Measurements from ENCODE around the gene NQO2. TPM values are rescaled to one million over a fixed set of nuclear protein-coding genes. Genes with fewer than 3 reads are reported as not detected.
A peak's percentile ranks its signal among the peaks of the same experiment; 100 is the strongest.
"Not testable (repeated sequence)": the region's sequence is repeated elsewhere in the genome, so short reads cannot be mapped to it uniquely, and the experiment has no call there.

NQO2 gene
- total RNA-seq, 1 donor from 2014 or later: 29.0 TPM

DNA sequence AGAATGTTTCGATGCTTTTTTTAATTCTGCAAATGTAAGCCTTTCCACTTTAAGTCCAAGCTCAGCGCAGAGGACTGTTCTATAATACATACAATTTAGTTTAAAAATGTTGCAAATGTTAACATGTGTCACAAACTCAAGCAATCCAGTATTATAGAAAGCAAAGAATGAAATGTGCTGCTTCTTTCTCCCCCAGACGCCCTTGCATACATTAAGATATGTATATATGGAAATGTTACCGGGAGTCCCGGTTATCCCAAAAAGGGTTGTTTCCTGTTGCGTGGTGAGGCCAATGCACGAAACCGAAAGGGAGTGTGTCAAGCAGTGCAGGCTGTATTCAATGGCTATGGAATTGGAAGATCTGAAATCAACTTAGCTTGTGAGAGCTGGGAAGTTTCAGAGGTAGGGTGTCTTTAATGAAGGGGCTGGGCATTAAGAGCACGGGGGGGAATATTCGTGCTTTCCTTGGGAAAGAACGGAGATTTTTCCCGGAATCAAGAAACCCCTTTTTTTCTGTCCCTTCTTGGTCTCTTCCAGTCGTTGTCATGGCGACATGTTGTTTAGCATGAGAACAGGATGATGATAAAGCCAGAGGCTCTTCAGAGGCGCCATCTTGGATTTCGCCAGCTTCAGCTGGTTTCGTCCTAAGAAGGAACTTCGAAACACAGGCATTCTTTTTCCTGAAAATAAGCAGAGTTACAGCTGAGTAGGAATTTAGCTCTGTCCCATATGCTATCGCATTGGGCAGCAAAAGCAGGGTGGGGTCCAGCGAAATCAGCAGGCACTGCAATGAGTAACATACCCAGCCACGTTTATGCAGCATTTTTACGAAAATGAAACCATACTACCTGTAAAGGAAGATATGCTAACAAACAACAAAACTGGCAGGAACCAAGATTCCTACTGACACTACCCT, 10.1 kb upstream of the NQO2 start:
- peak; percentile 98 for DNase-seq (ENCODE audit: low read depth)

DNA sequence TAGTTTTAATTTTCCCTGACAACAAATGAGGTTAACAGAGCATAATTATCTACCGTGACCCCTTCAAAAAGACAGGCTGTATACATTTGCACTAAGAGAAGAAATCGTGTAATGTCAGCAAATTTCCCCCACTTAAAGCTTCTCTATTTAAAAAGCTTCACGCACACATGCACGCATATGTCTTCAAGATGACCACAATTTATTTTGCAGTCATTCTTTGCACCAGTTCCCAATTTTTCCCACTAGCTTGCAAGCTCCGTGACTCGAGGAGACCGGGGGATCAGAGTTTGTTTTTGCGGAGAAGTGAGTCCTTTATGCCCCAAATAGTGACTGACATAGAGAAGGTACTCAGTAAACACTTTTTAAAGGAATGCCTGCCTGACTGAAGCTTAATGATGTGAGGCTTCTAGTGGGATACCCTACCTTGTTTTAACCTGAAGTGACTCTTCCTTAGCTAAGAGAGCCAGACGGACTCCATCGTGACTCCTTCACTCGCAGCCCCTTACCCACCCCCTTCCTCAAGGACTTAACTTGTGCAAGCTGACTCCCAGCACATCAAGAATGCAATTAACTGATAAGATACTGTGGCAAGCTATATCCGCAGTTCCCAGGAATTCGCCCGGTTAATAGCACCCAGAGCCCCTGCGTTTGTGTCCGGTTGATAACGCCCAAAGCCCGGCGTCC, 9.3 kb upstream of the NQO2 start:
- peak; percentile 41 for DNase-seq (ENCODE audit: low read depth)

GRCh38 chr6:2990932-2991506, 8.7 kb upstream of the NQO2 start:
- DNase-seq (ENCODE audit: low read depth): no peak

DNA sequence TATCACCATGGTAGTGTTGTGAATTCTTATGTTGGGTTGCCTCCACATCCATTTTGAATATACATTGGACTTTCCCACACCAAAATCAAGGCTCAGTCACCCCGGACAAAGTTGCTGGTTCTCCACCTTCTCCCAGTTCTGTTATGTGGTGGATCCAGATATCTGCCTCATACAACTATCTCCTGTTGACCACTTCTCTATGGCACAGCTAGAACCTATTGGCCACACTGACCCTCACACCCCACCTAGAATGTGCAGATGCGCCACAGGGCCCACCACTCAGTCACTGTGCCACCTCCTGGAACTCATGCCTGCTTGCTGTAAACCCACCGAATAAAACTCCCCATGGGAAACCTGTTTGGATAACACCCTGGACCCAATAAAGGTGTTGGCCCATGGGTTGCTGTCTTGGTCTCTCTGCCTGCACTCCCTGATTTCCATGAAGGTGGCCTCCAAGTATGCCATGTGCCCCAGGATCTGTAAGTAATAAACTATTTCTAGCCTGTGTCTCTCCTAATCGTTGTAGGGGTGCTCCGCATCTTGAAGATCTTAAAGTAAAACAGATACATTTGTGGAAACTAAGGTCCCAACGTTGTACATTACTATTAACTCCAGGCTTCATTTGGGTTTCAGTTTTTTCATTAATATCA, 7.2 kb upstream of the NQO2 start:
- no peak for DNase-seq (ENCODE audit: low read depth)

DNA sequence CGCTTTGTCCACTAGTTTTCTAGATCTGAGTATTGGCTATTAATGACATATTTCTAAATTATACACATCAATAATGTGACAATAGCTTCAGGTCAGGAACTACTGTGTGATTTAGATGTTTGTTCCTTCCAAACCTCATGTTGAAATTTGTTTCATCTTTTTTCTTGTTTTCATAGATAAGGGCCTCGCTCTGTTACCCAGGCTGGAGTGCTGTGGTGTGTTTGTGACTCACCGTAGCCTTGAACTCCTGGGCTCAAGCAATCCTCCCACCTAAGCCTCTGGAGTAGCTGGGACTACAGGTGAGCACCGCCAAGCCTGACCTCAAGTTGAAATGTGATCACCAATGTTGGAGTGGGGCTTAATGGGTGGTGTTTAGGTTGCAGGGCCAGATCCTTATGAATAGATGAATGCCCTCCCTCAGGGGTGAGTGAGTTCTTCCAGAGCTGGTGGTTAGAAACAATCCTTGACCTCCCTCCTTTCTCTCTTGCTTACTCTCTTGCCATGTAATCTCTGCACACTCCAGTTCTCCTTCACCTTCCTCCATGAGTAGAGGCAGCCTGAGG, 5.9 kb upstream of the NQO2 start:
- no peak for DNase-seq (ENCODE audit: low read depth)

- not testable (repeated sequence) for DNase-seq (ENCODE audit: low read depth)
Measured at GRCh38 chr6:2998249-2998997, 1.3 kb upstream of the NQO2 start.

- peak; percentile 82 for DNase-seq (ENCODE audit: low read depth)
Measured at GRCh38 chr6:2998998-2999617, 586 bp upstream of the NQO2 start.

GRCh38 chr6:3001146-3001772, 1.6 kb downstream of the NQO2 start:
- no peak for DNase-seq (ENCODE audit: low read depth)

DNA sequence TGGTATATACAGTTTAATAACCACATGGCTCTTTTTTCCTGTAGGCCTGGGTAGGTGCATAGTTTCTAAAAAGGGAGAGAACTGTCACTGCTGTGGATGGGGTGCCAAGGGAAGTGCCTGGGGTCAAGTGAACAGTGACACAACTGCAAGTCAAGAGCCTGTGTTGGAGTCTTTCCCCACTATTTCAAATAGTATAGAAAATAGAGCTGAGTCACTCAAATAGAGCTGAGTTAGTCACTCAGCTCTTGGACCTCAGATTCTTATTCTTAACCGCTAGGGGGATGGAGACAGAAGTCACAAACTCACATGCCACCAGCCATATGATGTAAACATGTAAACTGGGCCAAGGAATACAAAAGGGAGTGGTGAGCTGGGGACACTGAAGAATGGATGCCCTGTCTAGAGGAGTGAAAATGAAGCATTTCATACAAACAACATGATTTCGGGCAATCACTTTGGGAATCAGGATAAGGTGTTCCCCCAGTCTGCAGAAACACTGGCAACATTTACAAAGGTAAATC, 2.1 kb downstream of the NQO2 start:
- peak; percentile 80 for DNase-seq (ENCODE audit: low read depth)

- DNase-seq (ENCODE audit: low read depth): not testable (repeated sequence)
Measured at GRCh38 chr6:3003226-3003625, 3.5 kb downstream of the NQO2 start.

DNA sequence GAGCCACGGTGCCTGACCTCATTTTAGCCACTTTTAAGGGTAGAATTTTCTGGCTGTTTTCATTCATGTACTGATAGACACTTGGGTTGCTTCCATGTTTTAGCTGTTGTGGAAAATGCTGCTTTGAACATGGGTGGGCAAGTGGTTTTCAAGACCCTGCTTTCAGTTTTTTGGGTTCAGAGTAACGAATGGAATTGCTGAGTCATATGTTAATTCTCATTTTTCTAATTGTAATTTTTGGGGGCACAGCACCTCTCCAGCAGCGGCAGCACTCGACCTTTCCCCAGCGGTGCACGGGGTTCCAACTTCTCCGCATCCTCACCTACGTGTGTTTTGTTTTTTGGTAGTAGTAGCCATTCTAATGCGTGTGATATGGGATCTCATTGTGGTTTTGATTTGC, 5.4 kb downstream of the NQO2 start:
- no peak for DNase-seq (ENCODE audit: low read depth)

DNA sequence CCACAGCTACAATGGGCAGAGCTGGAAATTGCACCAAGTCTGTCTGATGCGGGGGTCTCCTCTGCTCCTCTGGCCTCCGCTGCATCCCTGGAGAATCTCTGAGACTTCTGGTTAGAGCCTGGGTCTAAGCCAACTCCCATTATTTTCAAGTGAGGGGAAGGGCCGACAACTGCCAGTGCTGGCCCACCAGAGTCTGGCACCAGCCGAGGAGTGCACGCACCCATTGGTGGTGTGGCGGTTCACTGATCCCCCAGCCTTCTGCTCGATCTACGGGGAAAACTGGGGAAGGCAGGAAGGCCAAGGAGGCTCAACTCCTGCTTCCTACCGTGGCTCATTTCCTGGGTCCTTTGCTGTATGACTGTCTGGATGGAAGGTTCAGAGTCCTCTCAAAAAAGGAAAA, 6.2 kb downstream of the NQO2 start:
- no peak for DNase-seq (ENCODE audit: low read depth)

- no peak for DNase-seq (ENCODE audit: low read depth)
Measured at GRCh38 chr6:3006476-3006875, 6.8 kb downstream of the NQO2 start.

DNA sequence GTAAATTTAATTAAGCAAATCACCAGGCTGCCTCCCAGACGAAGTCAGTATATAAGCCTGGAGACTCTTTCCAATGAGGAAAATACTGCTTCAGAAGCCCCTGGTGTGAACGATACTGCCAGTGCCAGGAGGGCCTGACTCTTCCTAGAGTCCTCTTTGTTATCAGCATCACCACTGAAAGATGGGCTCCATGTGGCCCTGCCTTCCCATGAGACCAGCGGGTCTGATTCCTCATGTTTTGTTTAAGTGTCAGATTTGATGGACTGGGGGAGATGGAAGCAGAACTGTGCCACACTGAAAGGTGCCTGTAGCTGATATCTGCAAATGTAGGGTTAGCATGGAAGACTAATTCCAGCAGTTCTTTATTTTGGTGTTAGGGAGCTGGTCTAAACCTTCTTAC, 7.9 kb downstream of the NQO2 start:
- DNase-seq (ENCODE audit: low read depth): no peak

DNA sequence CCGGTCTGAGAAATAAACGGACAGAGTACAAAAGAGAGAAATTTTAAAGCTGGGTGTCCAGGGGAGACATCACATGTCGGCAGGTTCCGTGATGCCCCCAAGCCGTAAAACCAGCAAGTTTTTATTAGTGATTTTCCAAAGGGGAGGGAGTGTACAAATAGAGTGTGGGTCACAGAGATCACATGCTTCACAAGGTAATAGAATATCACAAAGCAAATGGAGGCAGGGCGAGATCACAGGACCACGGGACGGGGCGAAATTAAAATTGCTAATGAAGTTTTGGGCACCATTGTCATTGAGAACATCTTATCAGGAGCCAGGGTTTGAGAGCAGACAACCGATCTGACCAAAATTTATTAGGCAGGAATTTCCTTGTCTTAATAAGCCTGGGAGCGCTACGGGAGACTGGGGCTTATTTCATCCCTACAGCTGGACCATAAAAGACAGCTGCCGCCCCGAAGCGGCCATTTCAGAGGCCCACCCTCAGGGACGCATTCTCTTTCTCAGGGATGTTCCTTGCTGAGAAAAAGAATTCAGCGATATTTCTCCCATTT, 9.1 kb downstream of the NQO2 start:
- DNase-seq (ENCODE audit: low read depth): not testable (repeated sequence)

- DNase-seq (ENCODE audit: low read depth): no peak
Measured at GRCh38 chr6:3009930-3010329, 10.2 kb downstream of the NQO2 start.

DNA sequence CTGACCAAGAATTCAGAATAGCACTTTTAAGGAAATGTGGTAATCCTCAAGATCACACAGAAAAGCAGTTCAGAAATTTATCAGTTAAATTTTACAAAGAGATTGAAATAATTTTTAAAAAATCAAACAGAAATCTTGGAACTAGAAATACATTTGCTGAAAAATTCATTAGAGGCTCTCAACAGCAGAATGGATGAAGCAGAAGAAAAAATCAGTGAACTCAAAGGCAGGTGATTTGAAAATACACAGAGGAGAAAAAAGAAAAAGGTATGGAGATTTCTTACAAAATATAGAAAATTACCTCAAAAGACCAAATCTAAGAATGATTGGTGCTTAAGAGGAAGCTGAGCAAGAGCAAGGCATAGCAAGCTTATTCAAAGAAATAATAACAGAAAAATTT, 11.5 kb downstream of the NQO2 start:
- no peak for DNase-seq (ENCODE audit: low read depth)

DNA sequence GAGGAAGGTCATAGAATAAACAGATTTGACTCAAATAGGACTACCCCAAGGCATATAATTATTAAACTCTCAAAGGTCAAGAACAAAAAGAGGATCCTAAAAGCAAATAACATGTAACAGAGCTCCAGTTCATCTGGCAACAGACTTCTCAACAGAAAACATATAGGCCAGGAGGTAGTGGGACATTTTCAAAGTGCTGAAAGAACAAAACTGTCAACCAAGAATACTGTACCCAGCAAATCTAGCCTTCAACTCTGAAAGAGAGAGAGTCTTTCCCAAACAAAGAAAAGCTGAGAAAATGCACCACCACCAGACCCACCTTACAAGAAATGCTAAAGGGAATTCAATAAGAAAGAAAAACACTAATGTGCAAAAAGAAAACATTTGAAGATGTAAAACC, 11.9 kb downstream of the NQO2 start:
- no peak for DNase-seq (ENCODE audit: low read depth)

DNA sequence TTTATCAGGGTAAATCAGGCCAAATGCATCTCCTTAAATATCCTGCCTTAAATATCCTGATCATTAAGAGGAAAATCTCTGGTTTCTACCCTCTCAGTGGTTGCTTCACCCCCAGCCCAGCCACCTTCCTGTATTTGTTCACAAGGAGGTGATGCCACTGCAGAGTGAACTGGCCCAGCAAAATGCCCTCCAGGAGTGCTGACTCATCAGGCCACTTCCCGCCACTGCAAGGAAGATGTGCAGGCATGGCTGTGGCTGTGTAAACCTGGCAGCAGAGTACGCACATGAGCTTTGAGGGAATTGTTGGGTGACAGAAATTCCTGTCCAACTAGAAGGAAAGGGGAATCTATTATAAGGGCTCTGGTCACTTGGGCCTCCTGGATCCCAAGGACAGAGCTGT, 13.8 kb downstream of the NQO2 start:
- DNase-seq (ENCODE audit: low read depth): peak; percentile 84
